Chondrocyte (in vitro differentiated cells): Measurements from ENCODE around the gene CMKLR1. TPM values are rescaled to one million over a fixed set of nuclear protein-coding genes. Genes with fewer than 3 reads are reported as not detected.

Source experiments
- DNase-seq: peaks from one replicate; pipeline ENCODE4 v3.0.0; 2021; ENCODE audit warnings: mixed read lengths, low spot score
- H3K27ac Mint-ChIP-seq: one replicate; pipeline ENCODE4 v1.8.0; 2021; ENCODE audit warnings: mild to moderate bottlenecking, moderate library complexity, mixed read lengths; ENCODE audit not compliant: unreplicated experiment
- H3K27me3 Mint-ChIP-seq: 2 replicates; pipeline ENCODE4 v1.8.0; 2021; ENCODE audit warnings: low read depth, mixed read lengths
- H3K36me3 Mint-ChIP-seq: 2 replicates; pipeline ENCODE4 v1.8.0; 2021; ENCODE audit warnings: low read depth, mixed read lengths
- H3K4me1 Mint-ChIP-seq: 2 replicates; pipeline ENCODE4 v1.8.0; 2021; ENCODE audit warnings: low read depth, mild to moderate bottlenecking, mixed read lengths
- H3K4me3 Mint-ChIP-seq: one replicate; pipeline ENCODE4 v1.8.0; 2021; ENCODE audit warnings: mild to moderate bottlenecking, moderate library complexity, mixed read lengths; ENCODE audit not compliant: unreplicated experiment
- H3K9me3 Mint-ChIP-seq: 2 replicates; pipeline ENCODE4 v1.8.0; 2021; ENCODE audit warnings: low read depth, mixed read lengths
- total RNA-seq: library from RNA; stranded (reverse); gene quantifications from 3 replicates; pipeline ENCODE4 v1.2.1, GENCODE V29; 2021
- TF ChIP-seq, protein P1 (sequence below): fragments of 200-600 bp; sonication (generic); IDR thresholded peaks from 2 replicates; pipeline ENCODE4 v1.5.0; 2021; ENCODE audit warnings: antibody characterized with exemption, mild to moderate bottlenecking, moderate library complexity

CMKLR1 gene
- total RNA-seq, 1 donor from 2014 or later = 31.2 TPM

- H3K36me3 Mint-ChIP-seq = no peaks in the 10 kb centered on the region
- H3K4me3 Mint-ChIP-seq = peak overlapping the region; percentile 68
- TF ChIP-seq, protein P1, sequence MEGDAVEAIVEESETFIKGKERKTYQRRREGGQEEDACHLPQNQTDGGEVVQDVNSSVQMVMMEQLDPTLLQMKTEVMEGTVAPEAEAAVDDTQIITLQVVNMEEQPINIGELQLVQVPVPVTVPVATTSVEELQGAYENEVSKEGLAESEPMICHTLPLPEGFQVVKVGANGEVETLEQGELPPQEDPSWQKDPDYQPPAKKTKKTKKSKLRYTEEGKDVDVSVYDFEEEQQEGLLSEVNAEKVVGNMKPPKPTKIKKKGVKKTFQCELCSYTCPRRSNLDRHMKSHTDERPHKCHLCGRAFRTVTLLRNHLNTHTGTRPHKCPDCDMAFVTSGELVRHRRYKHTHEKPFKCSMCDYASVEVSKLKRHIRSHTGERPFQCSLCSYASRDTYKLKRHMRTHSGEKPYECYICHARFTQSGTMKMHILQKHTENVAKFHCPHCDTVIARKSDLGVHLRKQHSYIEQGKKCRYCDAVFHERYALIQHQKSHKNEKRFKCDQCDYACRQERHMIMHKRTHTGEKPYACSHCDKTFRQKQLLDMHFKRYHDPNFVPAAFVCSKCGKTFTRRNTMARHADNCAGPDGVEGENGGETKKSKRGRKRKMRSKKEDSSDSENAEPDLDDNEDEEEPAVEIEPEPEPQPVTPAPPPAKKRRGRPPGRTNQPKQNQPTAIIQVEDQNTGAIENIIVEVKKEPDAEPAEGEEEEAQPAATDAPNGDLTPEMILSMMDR = no peak
- H3K9me3 Mint-ChIP-seq = no peaks in the 10 kb centered on the region
- H3K27ac Mint-ChIP-seq = peak overlapping the region; percentile 99
- H3K27me3 Mint-ChIP-seq = no peaks in the 10 kb centered on the region
- no peak for DNase-seq
- H3K4me1 Mint-ChIP-seq = peaks cover 97% of the 10 kb centered on the region
Measured at GRCh38 chr12:108305991-108306501, 33.1 kb downstream of the CMKLR1 start.

GRCh38 chr12:108305520-108305919, 33.6 kb downstream of the CMKLR1 start:
- no peaks in the 10 kb centered on the region for H3K27me3 Mint-ChIP-seq
- peak overlapping the region; percentile 68 for H3K4me3 Mint-ChIP-seq
- no peaks in the 10 kb centered on the region for H3K9me3 Mint-ChIP-seq
- H3K27ac Mint-ChIP-seq = peak overlapping the region; percentile 99
- TF ChIP-seq, protein P1 = no peak
- peaks cover 93% of the 10 kb centered on the region for H3K4me1 Mint-ChIP-seq
- peak; percentile 98 for DNase-seq
- no peaks in the 10 kb centered on the region for H3K36me3 Mint-ChIP-seq

- Mint-ChIP-seq H3K36me3 (peaks cover 1% of the 10 kb centered on the region), H3K27ac (peak overlapping the region; percentile 99), H3K9me3 (no peaks in the 10 kb centered on the region), H3K4me1 (peaks cover 84% of the 10 kb centered on the region), H3K4me3 (peak overlapping the region; percentile 23), H3K27me3 (no peaks in the 10 kb centered on the region)
- no peak for DNase-seq
- TF ChIP-seq, protein P1 = no peak
Measured at GRCh38 chr12:108304633-108305032, 34.5 kb downstream of the CMKLR1 start.

DNA sequence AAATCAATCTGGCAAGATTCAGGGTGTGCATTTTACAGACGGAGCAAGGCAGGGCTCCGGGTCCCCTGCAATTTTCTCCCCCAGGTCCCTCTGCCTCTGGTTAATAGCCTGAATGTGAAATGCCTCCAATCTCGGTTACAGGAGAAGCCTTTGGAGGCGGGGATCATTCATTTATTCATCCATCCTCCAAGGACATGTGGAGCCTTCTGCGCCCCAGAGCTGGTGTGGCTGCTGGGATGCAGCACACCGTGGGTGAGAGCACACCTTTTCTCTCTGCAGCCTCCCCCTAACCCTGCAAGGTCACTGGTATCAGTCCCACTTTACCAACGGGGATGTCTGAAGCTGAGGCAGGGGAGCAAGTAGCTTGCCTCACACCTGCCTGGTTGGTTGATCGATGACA, 35.4 kb downstream of the CMKLR1 start:
- H3K4me1 Mint-ChIP-seq = peaks cover 75% of the 10 kb centered on the region
- H3K27ac Mint-ChIP-seq = peak overlapping the region; percentile 99
- H3K4me3 Mint-ChIP-seq = no peak overlapping the region
- no peaks in the 10 kb centered on the region for H3K27me3 Mint-ChIP-seq
- DNase-seq = no peak
- H3K9me3 Mint-ChIP-seq = no peaks in the 10 kb centered on the region
- H3K36me3 Mint-ChIP-seq = peaks cover 3% of the 10 kb centered on the region
- TF ChIP-seq, protein P1 = no peak

- no peak overlapping the region for H3K4me3 Mint-ChIP-seq
- peak overlapping the region; percentile 66 for H3K27ac Mint-ChIP-seq
- H3K9me3 Mint-ChIP-seq = no peaks in the 10 kb centered on the region
- H3K27me3 Mint-ChIP-seq = no peaks in the 10 kb centered on the region
- peaks cover 7% of the 10 kb centered on the region for H3K36me3 Mint-ChIP-seq
- H3K4me1 Mint-ChIP-seq = peaks cover 65% of the 10 kb centered on the region
- TF ChIP-seq, protein P1 = peak; percentile 60
- peak; percentile 66 for DNase-seq
Measured at GRCh38 chr12:108302403-108303311, 36.5 kb downstream of the CMKLR1 start.
